Nephron progenitor cell (in vitro differentiated cells): ENCODE results near the gene DSP.
A peak's percentile ranks its signal among the peaks of the same experiment; 100 is the strongest.

ENCODE experiments used
- DNase-seq: peaks from one replicate; pipeline ENCODE4 v3.0.0; 2021
- H3K27ac Mint-ChIP-seq: 2 replicates; pipeline ENCODE4 v1.8.0; 2021; ENCODE audit warnings: mild to moderate bottlenecking, moderate library complexity, mixed read lengths
- H3K27me3 Mint-ChIP-seq: 2 replicates; pipeline ENCODE4 v1.8.0; 2021; ENCODE audit warnings: mild to moderate bottlenecking, low read depth, mixed read lengths; ENCODE audit not compliant: poor library complexity
- H3K36me3 Mint-ChIP-seq: 2 replicates; pipeline ENCODE4 v1.8.0; 2021; ENCODE audit warnings: low read depth, mixed read lengths
- H3K4me1 Mint-ChIP-seq: 2 replicates; pipeline ENCODE4 v1.8.0; 2021; ENCODE audit warnings: mixed read lengths
- H3K4me3 Mint-ChIP-seq: 2 replicates; pipeline ENCODE4 v1.8.0; 2021; ENCODE audit warnings: mild to moderate bottlenecking, moderate library complexity, mixed read lengths
- H3K9me3 Mint-ChIP-seq: 2 replicates; pipeline ENCODE4 v1.8.0; 2021; ENCODE audit warnings: mild to moderate bottlenecking, moderate library complexity, mixed read lengths
- TF ChIP-seq, protein P1 (sequence below): fragments of 200-600 bp; sonication (generic); IDR thresholded peaks from 2 replicates; pipeline ENCODE4 v1.5.0; 2021; ENCODE audit warnings: antibody characterized with exemption

DSP gene

DNA sequence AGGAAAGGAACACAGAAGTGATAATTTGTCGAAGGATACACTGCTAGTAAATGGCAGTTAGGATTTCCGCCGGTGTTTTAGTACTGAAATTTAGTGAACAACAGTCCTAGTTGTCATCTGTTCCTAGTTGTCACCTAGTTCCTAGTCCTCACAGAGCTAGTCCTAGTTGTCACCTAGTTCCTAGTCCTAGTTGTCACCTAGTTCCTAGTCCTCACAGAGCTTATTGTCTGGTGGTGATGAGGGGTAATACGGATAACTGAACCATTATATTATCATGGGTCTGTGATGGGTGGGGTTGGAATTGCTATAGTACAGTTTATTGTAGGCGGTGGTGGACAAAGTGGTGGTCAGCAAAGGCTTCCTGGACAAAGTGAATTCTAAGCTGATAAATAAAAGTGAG lies 50.3 kb downstream of the DSP start:
- Mint-ChIP-seq H3K9me3 (no peaks in the 10 kb centered on the region), H3K27ac (no peak overlapping the region), H3K27me3 (no peaks in the 10 kb centered on the region), H3K4me1 (peaks cover 44% of the 10 kb centered on the region), H3K4me3 (peak overlapping the region; percentile 98), H3K36me3 (peaks cover 34% of the 10 kb centered on the region)
- TF ChIP-seq, protein P1, sequence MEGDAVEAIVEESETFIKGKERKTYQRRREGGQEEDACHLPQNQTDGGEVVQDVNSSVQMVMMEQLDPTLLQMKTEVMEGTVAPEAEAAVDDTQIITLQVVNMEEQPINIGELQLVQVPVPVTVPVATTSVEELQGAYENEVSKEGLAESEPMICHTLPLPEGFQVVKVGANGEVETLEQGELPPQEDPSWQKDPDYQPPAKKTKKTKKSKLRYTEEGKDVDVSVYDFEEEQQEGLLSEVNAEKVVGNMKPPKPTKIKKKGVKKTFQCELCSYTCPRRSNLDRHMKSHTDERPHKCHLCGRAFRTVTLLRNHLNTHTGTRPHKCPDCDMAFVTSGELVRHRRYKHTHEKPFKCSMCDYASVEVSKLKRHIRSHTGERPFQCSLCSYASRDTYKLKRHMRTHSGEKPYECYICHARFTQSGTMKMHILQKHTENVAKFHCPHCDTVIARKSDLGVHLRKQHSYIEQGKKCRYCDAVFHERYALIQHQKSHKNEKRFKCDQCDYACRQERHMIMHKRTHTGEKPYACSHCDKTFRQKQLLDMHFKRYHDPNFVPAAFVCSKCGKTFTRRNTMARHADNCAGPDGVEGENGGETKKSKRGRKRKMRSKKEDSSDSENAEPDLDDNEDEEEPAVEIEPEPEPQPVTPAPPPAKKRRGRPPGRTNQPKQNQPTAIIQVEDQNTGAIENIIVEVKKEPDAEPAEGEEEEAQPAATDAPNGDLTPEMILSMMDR: no peak
- no peak for DNase-seq

DNA sequence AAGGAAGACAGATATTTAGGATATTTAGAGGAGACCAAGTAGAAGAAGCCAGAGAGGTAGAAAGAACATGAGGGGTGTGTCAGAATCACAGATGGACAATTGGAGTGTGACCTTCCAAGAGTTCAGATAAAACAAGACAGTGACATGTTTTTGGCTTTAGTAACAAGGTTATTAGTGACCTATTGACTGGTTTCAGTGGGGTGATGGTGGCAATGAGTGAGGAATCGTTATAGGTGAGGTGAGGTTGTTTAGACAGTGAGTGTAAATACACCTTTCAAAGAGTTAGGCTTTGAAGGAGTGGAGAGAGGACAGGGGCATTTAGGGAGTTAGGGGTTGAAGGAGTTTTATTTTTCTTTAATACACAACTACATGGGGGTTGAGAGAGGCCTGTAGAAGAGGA lies 51.8 kb downstream of the DSP start:
- Mint-ChIP-seq H3K4me3 (no peak overlapping the region), H3K4me1 (peaks cover 44% of the 10 kb centered on the region), H3K9me3 (no peaks in the 10 kb centered on the region), H3K27ac (no peak overlapping the region), H3K36me3 (peaks cover 48% of the 10 kb centered on the region), H3K27me3 (no peaks in the 10 kb centered on the region)
- TF ChIP-seq, protein P1: no peak
- no peak for DNase-seq

DNA sequence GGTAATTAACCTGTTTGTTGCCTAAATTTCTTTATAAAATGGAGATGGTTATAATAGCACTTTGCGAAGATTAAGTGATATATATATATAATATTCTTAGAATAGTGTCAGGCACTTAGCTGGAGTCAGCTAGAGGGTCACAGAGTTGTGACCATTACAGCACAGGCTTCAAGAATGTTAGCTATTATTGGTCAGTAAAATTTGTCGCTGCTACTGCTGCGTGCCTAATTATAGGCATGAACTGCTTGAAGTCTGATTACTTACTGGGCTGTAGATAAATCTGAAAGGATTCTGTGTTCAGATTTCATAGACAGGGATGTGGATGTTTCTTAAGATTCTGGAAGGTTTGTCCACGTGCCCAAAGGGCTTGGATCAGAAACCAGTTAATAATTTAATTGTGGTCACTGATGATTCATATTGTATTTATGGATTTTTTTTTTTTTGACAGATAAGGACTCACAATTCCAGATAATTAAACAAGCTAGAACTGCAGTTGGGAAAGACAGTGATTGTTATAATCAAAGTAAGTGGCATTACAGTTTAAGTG lies 53.2 kb downstream of the DSP start:
- Mint-ChIP-seq H3K4me1 (peaks cover 38% of the 10 kb centered on the region), H3K36me3 (peaks cover 62% of the 10 kb centered on the region), H3K4me3 (no peak overlapping the region), H3K27ac (no peak overlapping the region), H3K9me3 (no peaks in the 10 kb centered on the region), H3K27me3 (no peaks in the 10 kb centered on the region)
- TF ChIP-seq, protein P1: no peak
- no peak for DNase-seq

DNA sequence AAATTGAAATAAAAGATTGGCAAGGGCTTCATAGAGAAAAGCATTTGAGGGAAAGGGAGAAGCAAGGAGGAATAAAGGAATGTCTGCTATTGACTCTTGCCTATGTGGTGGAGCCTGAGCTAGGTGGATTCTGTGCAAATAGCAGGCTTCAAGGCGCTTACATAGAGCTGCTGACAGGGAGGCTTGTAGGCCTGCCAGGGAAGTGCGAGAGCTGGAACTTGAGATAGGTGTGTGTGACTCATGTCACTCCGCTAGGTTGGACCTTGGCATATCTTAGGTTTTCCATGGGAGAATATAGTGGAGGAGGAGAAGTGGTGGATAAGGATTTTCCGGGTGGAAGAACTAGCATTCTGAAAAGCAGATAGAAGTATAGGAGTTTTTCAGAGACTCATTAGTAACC lies 62.5 kb downstream of the DSP start:
- TF ChIP-seq, protein P1: no peak
- H3K27ac Mint-ChIP-seq: no peak overlapping the region
- peaks cover 69% of the 10 kb centered on the region for H3K36me3 Mint-ChIP-seq
- DNase-seq: no peak
- no peaks in the 10 kb centered on the region for H3K4me1 Mint-ChIP-seq
- no peaks in the 10 kb centered on the region for H3K9me3 Mint-ChIP-seq
- H3K27me3 Mint-ChIP-seq: peaks cover 3% of the 10 kb centered on the region
- no peak overlapping the region for H3K4me3 Mint-ChIP-seq

DNA sequence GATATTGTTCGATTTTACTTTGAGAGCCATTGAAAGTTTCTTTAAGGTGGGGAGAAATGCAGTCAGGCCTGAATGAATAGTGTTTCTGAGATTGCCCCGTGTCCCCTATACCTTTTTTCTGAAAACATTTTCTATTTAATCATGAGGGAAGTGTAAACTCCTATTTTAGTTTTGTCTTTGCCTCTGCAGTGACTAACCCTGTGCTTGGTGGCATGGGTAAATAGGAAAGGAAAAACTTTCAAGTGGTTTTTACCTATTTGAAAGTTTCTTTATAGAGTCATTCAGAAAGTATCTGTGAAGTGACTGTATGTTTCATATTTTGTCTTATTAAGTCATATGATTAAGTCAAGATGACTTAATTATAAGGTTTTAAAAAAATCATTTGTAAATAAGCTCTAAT lies 63.0 kb downstream of the DSP start:
- Mint-ChIP-seq H3K9me3 (no peaks in the 10 kb centered on the region), H3K4me1 (no peaks in the 10 kb centered on the region), H3K27me3 (peaks cover 3% of the 10 kb centered on the region), H3K27ac (no peak overlapping the region), H3K36me3 (peaks cover 64% of the 10 kb centered on the region), H3K4me3 (no peak overlapping the region)
- TF ChIP-seq, protein P1: no peak
- DNase-seq: no peak

DNA sequence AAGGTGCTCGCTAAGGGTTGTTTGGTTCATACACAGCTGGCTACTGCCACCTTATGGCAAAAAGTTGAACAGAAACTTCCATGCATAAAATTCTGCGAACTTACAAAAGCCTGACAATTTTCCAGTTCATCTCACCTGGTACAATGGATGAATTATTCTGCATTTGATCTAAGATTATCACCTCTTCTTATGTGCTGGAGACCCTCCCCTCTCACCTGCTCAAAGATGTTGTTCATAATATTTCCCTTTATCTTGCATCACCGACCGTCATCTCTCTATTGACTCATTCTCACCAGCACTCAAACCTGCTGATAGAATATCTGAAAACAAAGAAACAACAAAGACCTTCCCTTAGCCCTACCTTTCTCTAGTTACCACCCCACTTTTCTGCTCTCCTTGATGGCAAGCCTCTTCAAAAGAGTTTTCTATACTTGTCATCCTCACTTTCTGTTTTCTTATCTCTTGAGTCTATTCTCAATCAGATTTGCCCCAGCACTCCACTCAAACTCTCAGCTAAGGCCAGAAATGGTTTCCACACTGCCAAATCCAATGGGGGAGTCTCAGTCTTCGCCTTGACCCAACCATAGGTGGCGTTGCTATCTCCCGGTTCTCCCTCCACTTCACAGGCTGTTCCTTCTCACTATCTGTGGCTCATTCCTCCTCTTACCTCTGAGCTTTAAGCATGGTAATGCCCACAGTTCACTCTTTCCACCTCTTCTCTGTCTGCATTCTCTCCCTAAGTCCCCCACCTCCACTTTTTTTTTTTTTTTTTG lies 74.3 kb downstream of the DSP start:
- Mint-ChIP-seq H3K27me3 (peaks cover 11% of the 10 kb centered on the region), H3K36me3 (peaks cover 10% of the 10 kb centered on the region), H3K4me3 (no peak overlapping the region), H3K9me3 (no peaks in the 10 kb centered on the region), H3K4me1 (peaks cover 5% of the 10 kb centered on the region), H3K27ac (no peak overlapping the region)
- TF ChIP-seq, protein P1: peak; percentile 64
- peak; percentile 30 for DNase-seq
